Measurements from ENCODE around the gene RNF38. TPM values are rescaled to one million over a fixed set of nuclear protein-coding genes. Genes with fewer than 3 reads are reported as not detected.

RNF38 gene
- total RNA-seq, 1 donor from 2014 or later: 16.1 TPM

GRCh38 chr9:36337865-36338264 lies 62.2 kb downstream of the RNF38 start:
- no peak for TF ChIP-seq CTCF (IDR thresholded peaks at IDR 0.05)
- H3K4me3 ChIP-seq: no peak overlapping the region
- H3K9me3 ChIP-seq: no peaks in the 10 kb centered on the region
- intact Hi-C loops (cut with DNase I): no loop called here
- H3K27ac ChIP-seq: no peak overlapping the region
- DNase-seq (ENCODE audit: low spot score in 2 of 2): no peak
- H3K4me1 ChIP-seq: no peaks in the 10 kb centered on the region
- peaks cover 40 to 58% of the 10 kb centered on the region in 2 donors for H3K36me3 ChIP-seq
- no peaks in the 10 kb centered on the region for H3K27me3 ChIP-seq

- Histone ChIP-seq H3K36me3 (peaks cover 36 to 55% of the 10 kb centered on the region in 2 donors), H3K9me3 (no peaks in the 10 kb centered on the region), H3K4me1 (no peaks in the 10 kb centered on the region), H3K4me3 (no peak overlapping the region), H3K27ac (no peak overlapping the region), H3K27me3 (no peaks in the 10 kb centered on the region)
- no peak for DNase-seq (ENCODE audit: low spot score in 2 of 2)
- TF ChIP-seq CTCF (IDR thresholded peaks at IDR 0.05): no peak
- intact Hi-C loops (cut with DNase I): no loop called here
These were observed 63.1 kb downstream of the RNF38 start for GRCh38 chr9:36337002-36337401.

- Histone ChIP-seq H3K4me1 (no peaks in the 10 kb centered on the region), H3K36me3 (peaks cover 32 to 48% of the 10 kb centered on the region in 2 donors), H3K4me3 (no peak overlapping the region), H3K27ac (no peak overlapping the region), H3K9me3 (no peaks in the 10 kb centered on the region), H3K27me3 (no peaks in the 10 kb centered on the region)
- TF ChIP-seq CTCF (IDR thresholded peaks at IDR 0.05): no peak
- intact Hi-C loops (cut with DNase I): no loop called here
- no peak for DNase-seq (ENCODE audit: low spot score in 2 of 2)
These were observed 63.8 kb downstream of the RNF38 start for GRCh38 chr9:36336131-36336907.

GRCh38 chr9:36332006-36332405 lies 68.1 kb downstream of the RNF38 start:
- TF ChIP-seq CTCF (IDR thresholded peaks at IDR 0.05): no peak
- no peaks in the 10 kb centered on the region for H3K27me3 ChIP-seq
- H3K9me3 ChIP-seq: no peaks in the 10 kb centered on the region
- no peak overlapping the region for H3K4me3 ChIP-seq
- H3K27ac ChIP-seq: peak overlapping the region in 1 of 2 donors; percentile 13
- peaks cover 0 to 3% of the 10 kb centered on the region in 2 donors for H3K4me1 ChIP-seq
- H3K36me3 ChIP-seq: peaks cover 5 to 19% of the 10 kb centered on the region in 2 donors
- DNase-seq (ENCODE audit: low spot score in 2 of 2): no peak
- intact Hi-C loops (cut with DNase I): no loop called here

- no peaks in the 10 kb centered on the region for H3K27me3 ChIP-seq
- H3K27ac ChIP-seq: no peak overlapping the region
- peak; percentile 61 to 73 (median 65) for TF ChIP-seq CTCF (IDR thresholded peaks at IDR 0.05)
- no peak for DNase-seq (ENCODE audit: low spot score in 2 of 2)
- intact Hi-C loops (cut with DNase I): loop anchor here (10.0 kb wide), 4 partner anchors 84 to 374 kb away; partner anchors contain the start of genes CLTA and OR2S2
- H3K36me3 ChIP-seq: peaks cover 0 to 1% of the 10 kb centered on the region in 2 donors
- peaks cover 0 to 3% of the 10 kb centered on the region in 2 donors for H3K4me1 ChIP-seq
- H3K9me3 ChIP-seq: no peaks in the 10 kb centered on the region
- no peak overlapping the region for H3K4me3 ChIP-seq
These were observed 71.2 kb downstream of the RNF38 start for GRCh38 chr9:36328798-36329411.
